MM.1S (cell line): Measurements from ENCODE around the gene CIDEC.

Source experiments
- DNase-seq: peaks from one replicate; pipeline ENCODE4 v3.0.0-alpha.2; 2015
- H2AFZ ChIP-seq: fragments of 300-600 bp; sonication (generic); 2 replicates; pipeline ENCODE4 v1.6.0; 2016; ENCODE audit warnings: antibody characterized with exemption, low read length
- H3F3A ChIP-seq: fragments of 300-600 bp; sonication (generic); 2 replicates; pipeline ENCODE4 v1.6.1; 2016; ENCODE audit warnings: mild to moderate bottlenecking, antibody characterized with exemption, low read length, moderate library complexity, mixed read lengths; ENCODE audit not compliant: insufficient read depth
- H3K27ac ChIP-seq: fragments of 300-600 bp; sonication (generic); 2 replicates; pipeline ENCODE4 v1.5.1; 2016; ENCODE audit warnings: mild to moderate bottlenecking, low read length
- H3K27me3 ChIP-seq: fragments of 300-600 bp; sonication (generic); replicated peaks from 2 replicates; pipeline ENCODE4 v1.6.0; 2016; ENCODE audit warnings: low read length; ENCODE audit not compliant: insufficient read depth
- H3K36me3 ChIP-seq: fragments of 300-600 bp; sonication (generic); replicated peaks from 2 replicates; pipeline ENCODE4 v1.6.1; 2016; ENCODE audit warnings: mild to moderate bottlenecking, low read length, mixed read lengths; ENCODE audit not compliant: insufficient read depth
- H3K4me1 ChIP-seq: fragments of 300-600 bp; sonication (generic); 2 replicates; pipeline ENCODE4 v1.6.1; 2016; ENCODE audit warnings: low read length, mixed read lengths
- H3K4me2 ChIP-seq: fragments of 300-600 bp; sonication (generic); 2 replicates; pipeline ENCODE4 v1.6.0; 2016; ENCODE audit warnings: low read depth, low read length
- H3K4me3 ChIP-seq: fragments of 300-600 bp; sonication (generic); 2 replicates; pipeline ENCODE4 v1.5.1; 2016; ENCODE audit warnings: low read length, mixed read lengths
- H3K79me2 ChIP-seq: fragments of 300-600 bp; sonication (generic); 2 replicates; pipeline ENCODE4 v1.6.1; 2016; ENCODE audit warnings: mixed run types, low read length, mixed read lengths
- H3K9ac ChIP-seq: fragments of 300-600 bp; sonication (generic); 2 replicates; pipeline ENCODE4 v1.6.1; 2016; ENCODE audit warnings: low read length, mixed read lengths
- H3K9me2 ChIP-seq: fragments of 300-600 bp; sonication (generic); replicated peaks from 2 replicates; pipeline ENCODE4 v1.6.1; 2016; ENCODE audit warnings: mild to moderate bottlenecking, low read length, mixed read lengths; ENCODE audit not compliant: insufficient read depth
- H3K9me3 ChIP-seq: fragments of 300-600 bp; sonication (generic); replicated peaks from 2 replicates; pipeline ENCODE4 v1.6.1; 2016; ENCODE audit warnings: mild to moderate bottlenecking, low read length, mixed read lengths; ENCODE audit not compliant: insufficient read depth
- H4K20me1 ChIP-seq: fragments of 300-600 bp; sonication (generic); 2 replicates; pipeline ENCODE4 v1.6.1; 2016; ENCODE audit warnings: mild to moderate bottlenecking, low read length, moderate library complexity, mixed read lengths; ENCODE audit not compliant: insufficient read depth
- EZH2 ChIP-seq: fragments of 300-600 bp; sonication (generic); optimal IDR thresholded peaks from 2 replicates; pipeline ENCODE3; 2017; ENCODE audit warnings: low read depth, mild to moderate bottlenecking, antibody characterized with exemption, low read length, mixed read lengths
- EZH2phosphoT487 ChIP-seq: fragments of 300-600 bp; sonication (generic); IDR thresholded peaks from 2 replicates; pipeline ENCODE4 v1.6.1; 2018; ENCODE audit warnings: antibody characterized with exemption, low read length
- TF ChIP-seq, protein P1 (sequence below): fragments of 300-600 bp; sonication (generic); IDR thresholded peaks from 2 replicates; pipeline ENCODE4 v1.5.1; 2016; ENCODE audit warnings: antibody characterized with exemption, low read length, mixed read lengths

CIDEC gene

GRCh38 chr3:9870978-9871377 lies 9.1 kb downstream of the CIDEC start:
- Histone ChIP-seq H3K9ac (no peak overlapping the region), H3K9me2 (no peaks in the 10 kb centered on the region), H3F3A (no peaks in the 10 kb centered on the region), H3K36me3 (no peaks in the 10 kb centered on the region), H3K27ac (no peak overlapping the region), H3K9me3 (no peaks in the 10 kb centered on the region), H3K4me2 (no peak overlapping the region), H3K4me1 (no peaks in the 10 kb centered on the region), H4K20me1 (no peaks in the 10 kb centered on the region), H3K79me2 (no peaks in the 10 kb centered on the region), H3K27me3 (no peaks in the 10 kb centered on the region), H2AFZ (no peak overlapping the region), H3K4me3 (no peak overlapping the region)
- DNase-seq: no peak
- TF ChIP-seq, protein P1, sequence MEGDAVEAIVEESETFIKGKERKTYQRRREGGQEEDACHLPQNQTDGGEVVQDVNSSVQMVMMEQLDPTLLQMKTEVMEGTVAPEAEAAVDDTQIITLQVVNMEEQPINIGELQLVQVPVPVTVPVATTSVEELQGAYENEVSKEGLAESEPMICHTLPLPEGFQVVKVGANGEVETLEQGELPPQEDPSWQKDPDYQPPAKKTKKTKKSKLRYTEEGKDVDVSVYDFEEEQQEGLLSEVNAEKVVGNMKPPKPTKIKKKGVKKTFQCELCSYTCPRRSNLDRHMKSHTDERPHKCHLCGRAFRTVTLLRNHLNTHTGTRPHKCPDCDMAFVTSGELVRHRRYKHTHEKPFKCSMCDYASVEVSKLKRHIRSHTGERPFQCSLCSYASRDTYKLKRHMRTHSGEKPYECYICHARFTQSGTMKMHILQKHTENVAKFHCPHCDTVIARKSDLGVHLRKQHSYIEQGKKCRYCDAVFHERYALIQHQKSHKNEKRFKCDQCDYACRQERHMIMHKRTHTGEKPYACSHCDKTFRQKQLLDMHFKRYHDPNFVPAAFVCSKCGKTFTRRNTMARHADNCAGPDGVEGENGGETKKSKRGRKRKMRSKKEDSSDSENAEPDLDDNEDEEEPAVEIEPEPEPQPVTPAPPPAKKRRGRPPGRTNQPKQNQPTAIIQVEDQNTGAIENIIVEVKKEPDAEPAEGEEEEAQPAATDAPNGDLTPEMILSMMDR: no peak
- TF ChIP-seq EZH2phosphoT487 (no peak), EZH2 (no peak)

GRCh38 chr3:9869955-9870354 lies 10.1 kb downstream of the CIDEC start:
- no peaks in the 10 kb centered on the region for H3K9me3 ChIP-seq
- H3F3A ChIP-seq: no peaks in the 10 kb centered on the region
- no peaks in the 10 kb centered on the region for H3K27me3 ChIP-seq
- no peaks in the 10 kb centered on the region for H3K79me2 ChIP-seq
- H2AFZ ChIP-seq: no peak overlapping the region
- H3K4me1 ChIP-seq: no peaks in the 10 kb centered on the region
- TF ChIP-seq EZH2phosphoT487 (no peak), EZH2 (no peak)
- TF ChIP-seq, protein P1: no peak
- no peak for DNase-seq
- H4K20me1 ChIP-seq: no peaks in the 10 kb centered on the region
- H3K36me3 ChIP-seq: no peaks in the 10 kb centered on the region
- no peak overlapping the region for H3K9ac ChIP-seq
- H3K9me2 ChIP-seq: no peaks in the 10 kb centered on the region
- no peak overlapping the region for H3K4me3 ChIP-seq
- H3K4me2 ChIP-seq: no peak overlapping the region
- H3K27ac ChIP-seq: no peak overlapping the region

- Histone ChIP-seq H4K20me1 (no peaks in the 10 kb centered on the region), H3K4me3 (no peak overlapping the region), H3K27ac (no peak overlapping the region), H3K79me2 (no peaks in the 10 kb centered on the region), H3K4me2 (no peak overlapping the region), H3K27me3 (no peaks in the 10 kb centered on the region), H2AFZ (no peak overlapping the region), H3K36me3 (no peaks in the 10 kb centered on the region), H3F3A (no peaks in the 10 kb centered on the region), H3K9ac (no peak overlapping the region), H3K9me3 (no peaks in the 10 kb centered on the region), H3K9me2 (no peaks in the 10 kb centered on the region), H3K4me1 (no peaks in the 10 kb centered on the region)
- TF ChIP-seq EZH2: no peak
- no peak for TF ChIP-seq EZH2phosphoT487
- TF ChIP-seq, protein P1: no peak
- DNase-seq: no peak
Measured at GRCh38 chr3:9867106-9867505, 12.9 kb downstream of the CIDEC start.
